GM13976 (cell line): ENCODE measurements around the gene RPL22.
A peak's percentile ranks its signal among the peaks of the same experiment; 100 is the strongest.

ENCODE experiments used
- DNase-seq: peaks from one replicate; pipeline ENCODE4 v3.0.0; 2012; ENCODE audit warnings: low spot score
- CTCF ChIP-seq: IDR thresholded peaks from 2 replicates; pipeline ENCODE4 v1.5.1; 2012; ENCODE audit warnings: borderline replicate concordance, mild to moderate bottlenecking; ENCODE audit not compliant: insufficient read depth; ENCODE audit errors: extremely low read depth, missing control alignments, control extremely low read depth
- in situ Hi-C: fragments of 300-500 bp; cut with MboI; formaldehyde crosslinking; loops from one replicate; pipeline ENCODE4 v1.12.0; 2022; ENCODE audit warnings: low sequenced_read_pairs, mixed read lengths, inconsistent platforms; ENCODE audit not compliant: unreplicated experiment

The RPL22 gene

GRCh38 chr1:6205849-6206519, 6.6 kb upstream of the RPL22 start, which contains the start of gene RNF207:
RNF207 (plus strand) TSS chr1:6206119; CDS start chr1:6206536, 417 bp downstream.
- TF ChIP-seq CTCF = no peak
- peak; percentile 94 for DNase-seq
- in situ Hi-C loops = no loop called here

- no peak for DNase-seq
- in situ Hi-C loops = no loop called here
- TF ChIP-seq CTCF = no peak
Measured at GRCh38 chr1:6202256-6202655, 2.9 kb upstream of the RPL22 start.

- TF ChIP-seq CTCF = no peak
- in situ Hi-C loops = no loop called here
- no peak for DNase-seq
Measured at GRCh38 chr1:6200188-6200809, 904 bp upstream of the RPL22 start.

- in situ Hi-C loops = no loop called here
- no peak for DNase-seq
- TF ChIP-seq CTCF = no peak
Measured at GRCh38 chr1:6198646-6199297, 623 bp downstream of the RPL22 start.

GRCh38 chr1:6197746-6198427, 1.5 kb downstream of the RPL22 start:
- in situ Hi-C loops = no loop called here
- no peak for DNase-seq
- TF ChIP-seq CTCF = no peak

- DNase-seq = no peak
- in situ Hi-C loops = no loop called here
- no peak for TF ChIP-seq CTCF
Measured at GRCh38 chr1:6191968-6192367, 7.4 kb downstream of the RPL22 start.
